GM23338 (cell line): ENCODE measurements around the gene EIF4A2. TPM values are rescaled to one million over a fixed set of nuclear protein-coding genes. Genes with fewer than 3 reads are reported as not detected.
A peak's percentile ranks its signal among the peaks of the same experiment; 100 is the strongest.

Experiments
- ATAC-seq: fragments of 200-7000 bp; cut with Tn5 transposase; 3 replicates; pipeline ENCODE4 v1.9.1; 2020
- DNase-seq: peaks from one replicate; pipeline ENCODE4 v3.0.0-alpha.2; 2015; ENCODE audit warnings: low spot score
- H2AFZ ChIP-seq: fragments of 200-600 bp; sonication (generic); 2 replicates; pipeline ENCODE4 v1.8.0; 2016; ENCODE audit warnings: antibody characterized with exemption, mild to moderate bottlenecking, moderate library complexity
- H3F3A ChIP-seq: fragments of 200-600 bp; sonication (generic); replicated peaks from 2 replicates; pipeline ENCODE4 v1.8.0; 2017; ENCODE audit warnings: antibody characterized with exemption, mixed run types, low read depth
- H3K27ac ChIP-seq: fragments of 200-600 bp; sonication (generic); 2 replicates; pipeline ENCODE4 v1.6.1; 2016; ENCODE audit warnings: low read depth
- H3K27me3 ChIP-seq: fragments of 200-600 bp; sonication (generic); 2 replicates; pipeline ENCODE4 v1.8.0; 2016; ENCODE audit warnings: mild to moderate bottlenecking, mixed run types, moderate library complexity; ENCODE audit not compliant: insufficient read depth
- H3K36me3 ChIP-seq: fragments of 200-600 bp; sonication (generic); 2 replicates; pipeline ENCODE4 v1.8.0; 2016; ENCODE audit warnings: mild to moderate bottlenecking; ENCODE audit not compliant: insufficient read depth
- H3K4me1 ChIP-seq: fragments of 200-600 bp; sonication (generic); 2 replicates; pipeline ENCODE4 v1.8.0; 2016; ENCODE audit warnings: mild to moderate bottlenecking, moderate library complexity; ENCODE audit not compliant: insufficient read depth
- H3K4me2 ChIP-seq: fragments of 200-600 bp; sonication (generic); 2 replicates; pipeline ENCODE4 v1.7.1; 2017; ENCODE audit warnings: mixed run types
- H3K4me3 ChIP-seq: fragments of 200-600 bp; sonication (generic); 2 replicates; pipeline ENCODE4 v1.6.1; 2016; ENCODE audit warnings: mixed run types
- H3K79me2 ChIP-seq: fragments of 200-600 bp; sonication (generic); replicated peaks from 2 replicates; pipeline ENCODE4 v1.8.0; 2017; ENCODE audit warnings: mild to moderate bottlenecking; ENCODE audit not compliant: insufficient read depth
- H3K9me2 ChIP-seq: fragments of 200-600 bp; sonication (generic); 2 replicates; pipeline ENCODE4 v1.8.0; 2017; ENCODE audit not compliant: insufficient read depth
- H4K20me1 ChIP-seq: fragments of 200-600 bp; sonication (generic); replicated peaks from 2 replicates; pipeline ENCODE4 v1.8.0; 2017; ENCODE audit warnings: mild to moderate bottlenecking; ENCODE audit not compliant: insufficient read depth
- H3K27ac Mint-ChIP-seq: 2 replicates; pipeline ENCODE4 v1.8.0; 2020; ENCODE audit warnings: inconsistent platforms, mild to moderate bottlenecking, moderate library complexity, mixed read lengths
- H3K27me3 Mint-ChIP-seq: 3 replicates; pipeline ENCODE4 v1.8.0; 2022; ENCODE audit warnings: low read depth, mild to moderate bottlenecking, moderate library complexity, mixed read lengths, inconsistent platforms; ENCODE audit not compliant: insufficient read depth, poor library complexity
- H3K36me3 Mint-ChIP-seq: 3 replicates; pipeline ENCODE4 v1.8.0; 2021; ENCODE audit warnings: low read depth, mild to moderate bottlenecking, inconsistent platforms, moderate library complexity, mixed read lengths
- H3K4me1 Mint-ChIP-seq: 3 replicates; pipeline ENCODE4 v1.8.0; 2020; ENCODE audit warnings: mild to moderate bottlenecking, inconsistent platforms, mixed read lengths
- H3K4me3 Mint-ChIP-seq: 3 replicates; pipeline ENCODE4 v1.8.0; 2021; ENCODE audit warnings: moderate library complexity, mild to moderate bottlenecking, inconsistent platforms, mixed read lengths
- H3K9me3 Mint-ChIP-seq: 3 replicates; pipeline ENCODE4 v1.8.0; 2020; ENCODE audit warnings: moderate library complexity, mild to moderate bottlenecking, inconsistent platforms, mixed read lengths
- CTCF ChIP-seq, 2 experiments: fragments of 200-600 bp in 1 of 2; sonication (generic) in 1 of 2; conservative IDR thresholded peaks; 2 replicates each; pipeline versions ENCODE4 v1.5.1 to v1.6.1; 2016 to 2017; ENCODE audit warnings: antibody characterized with exemption in 2 of 2, low read depth in 2 of 2, mild to moderate bottlenecking in 2 of 2, moderate library complexity in 1 of 2
- NANOG ChIP-seq: IDR thresholded peaks from 2 replicates; pipeline ENCODE4 v1.6.1; 2016; ENCODE audit warnings: antibody characterized with exemption, borderline replicate concordance
- STAT1 ChIP-seq: IDR thresholded peaks from one replicate; pipeline ENCODE4 v1.6.1; 2016; ENCODE audit warnings: antibody characterized with exemption; ENCODE audit not compliant: unreplicated experiment
- ZNF114 ChIP-seq: fragments of 250-450 bp; sonication (Bioruptor Pico); IDR thresholded peaks from 2 replicates; pipeline ENCODE4 v1.5.0; 2020; ENCODE audit warnings: mild to moderate bottlenecking, moderate library complexity
- ZNF331 ChIP-seq: fragments of 250-450 bp; sonication (Bioruptor Pico); IDR thresholded peaks from 2 replicates; pipeline ENCODE4 v1.5.0; 2020; ENCODE audit warnings: low read depth, mild to moderate bottlenecking, moderate library complexity
- microRNA counts: library from miRNA; unstranded; fragments of <30 nt; microRNA quantifications from one replicate; lab custom pipeline; 2017
- microRNA-seq: library from miRNA; unstranded; fragments of <30 nt; microRNA quantifications from one replicate; pipeline ENCODE4, GENCODE V29; 2017
- polyA plus RNA-seq: library from polyadenylated mRNA; unstranded; fragments of >200 nt; fragmentation: Nextera tagmentation; extraction: Ambion mirVana; gene quantifications from 2 replicates; pipeline ENCODE4 v1.2.1, GENCODE V29; 2016
- small RNA-seq: library from RNA; depleted of rRNA; stranded (forward); fragments of <200 nt; gene quantifications from one replicate; pipeline ENCODE3, GENCODE V24; 2014; ENCODE audit warnings: low replicate concordance
- total RNA-seq: library from RNA; depleted of rRNA; stranded (reverse); fragments of >200 nt; shearing (Covaris generic); gene quantifications from 2 replicates; pipeline ENCODE4 v1.2.3, GENCODE V29; 2014; rRNA removed
- TF ChIP-seq, protein P1 (sequence below): IDR thresholded peaks from one replicate; pipeline ENCODE4 v1.6.1; 2018; ENCODE audit warnings: antibody characterized with exemption; ENCODE audit not compliant: unreplicated experiment

The EIF4A2 gene
- total and polyA plus RNA-seq, 2 experiments from 2014 or later = 386 to 666 TPM

- no peaks in the 10 kb centered on the region; the same call in 1 of the 2 replicates for H3F3A ChIP-seq
- no peaks in the 10 kb centered on the region for H3K36me3 ChIP-seq
- ATAC-seq (no peak), DNase-seq (no peak)
- H3K4me2 ChIP-seq = no peak overlapping the region
- no peaks in the 10 kb centered on the region for H4K20me1 ChIP-seq
- H3K4me1 ChIP-seq = no peaks in the 10 kb centered on the region
- TF ChIP-seq, protein P1, sequence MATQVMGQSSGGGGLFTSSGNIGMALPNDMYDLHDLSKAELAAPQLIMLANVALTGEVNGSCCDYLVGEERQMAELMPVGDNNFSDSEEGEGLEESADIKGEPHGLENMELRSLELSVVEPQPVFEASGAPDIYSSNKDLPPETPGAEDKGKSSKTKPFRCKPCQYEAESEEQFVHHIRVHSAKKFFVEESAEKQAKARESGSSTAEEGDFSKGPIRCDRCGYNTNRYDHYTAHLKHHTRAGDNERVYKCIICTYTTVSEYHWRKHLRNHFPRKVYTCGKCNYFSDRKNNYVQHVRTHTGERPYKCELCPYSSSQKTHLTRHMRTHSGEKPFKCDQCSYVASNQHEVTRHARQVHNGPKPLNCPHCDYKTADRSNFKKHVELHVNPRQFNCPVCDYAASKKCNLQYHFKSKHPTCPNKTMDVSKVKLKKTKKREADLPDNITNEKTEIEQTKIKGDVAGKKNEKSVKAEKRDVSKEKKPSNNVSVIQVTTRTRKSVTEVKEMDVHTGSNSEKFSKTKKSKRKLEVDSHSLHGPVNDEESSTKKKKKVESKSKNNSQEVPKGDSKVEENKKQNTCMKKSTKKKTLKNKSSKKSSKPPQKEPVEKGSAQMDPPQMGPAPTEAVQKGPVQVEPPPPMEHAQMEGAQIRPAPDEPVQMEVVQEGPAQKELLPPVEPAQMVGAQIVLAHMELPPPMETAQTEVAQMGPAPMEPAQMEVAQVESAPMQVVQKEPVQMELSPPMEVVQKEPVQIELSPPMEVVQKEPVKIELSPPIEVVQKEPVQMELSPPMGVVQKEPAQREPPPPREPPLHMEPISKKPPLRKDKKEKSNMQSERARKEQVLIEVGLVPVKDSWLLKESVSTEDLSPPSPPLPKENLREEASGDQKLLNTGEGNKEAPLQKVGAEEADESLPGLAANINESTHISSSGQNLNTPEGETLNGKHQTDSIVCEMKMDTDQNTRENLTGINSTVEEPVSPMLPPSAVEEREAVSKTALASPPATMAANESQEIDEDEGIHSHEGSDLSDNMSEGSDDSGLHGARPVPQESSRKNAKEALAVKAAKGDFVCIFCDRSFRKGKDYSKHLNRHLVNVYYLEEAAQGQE = peak; percentile 22
- TF ChIP-seq ZNF331 (no peak), ZNF114 (CRISPR knock-in tag) (no peak)
- no peaks in the 10 kb centered on the region for H3K36me3 Mint-ChIP-seq
- no peak overlapping the region for H3K4me3 ChIP-seq
- H3K79me2 ChIP-seq = no peaks in the 10 kb centered on the region
- peaks cover 17% of the 10 kb centered on the region for H3K27me3 Mint-ChIP-seq
- H3K27ac ChIP-seq = no peak overlapping the region
- H3K9me2 ChIP-seq = peaks cover 3% of the 10 kb centered on the region; the same call in 1 of the 2 replicates
- H3K27ac Mint-ChIP-seq = no peak overlapping the region
- H3K27me3 ChIP-seq = peaks cover 32% of the 10 kb centered on the region
- H3K4me3 Mint-ChIP-seq = no peak overlapping the region
- no peaks in the 10 kb centered on the region for H3K9me3 Mint-ChIP-seq
- no peak overlapping the region for H2AFZ ChIP-seq
- H3K4me1 Mint-ChIP-seq = peaks cover 3% of the 10 kb centered on the region; the same call in 2 of the 3 replicates
These were observed 48.4 kb downstream of the EIF4A2 start for GRCh38 chr3:186831798-186832197.

GRCh38 chr3:186832276-186832675, 48.9 kb downstream of the EIF4A2 start:
- DNase-seq (no peak), ATAC-seq (no peak)
- H3K4me1 Mint-ChIP-seq = peaks cover 3% of the 10 kb centered on the region; the same call in 2 of the 3 replicates
- Histone ChIP-seq H3K9me2 (peaks cover 3% of the 10 kb centered on the region; the same call in 1 of the 2 replicates), H3K27ac (no peak overlapping the region), H3K79me2 (no peaks in the 10 kb centered on the region), H2AFZ (no peak overlapping the region), H3K4me1 (no peaks in the 10 kb centered on the region), H3K36me3 (no peaks in the 10 kb centered on the region), H3F3A (no peaks in the 10 kb centered on the region; the same call in 1 of the 2 replicates), H3K27me3 (peaks cover 29% of the 10 kb centered on the region), H4K20me1 (no peaks in the 10 kb centered on the region), H3K4me3 (no peak overlapping the region), H3K4me2 (no peak overlapping the region)
- TF ChIP-seq ZNF331 = no peak
- TF ChIP-seq CTCF (conservative IDR thresholded peaks at IDR 0.05; ENCODE audit: low read depth in 2 of 2) = no peak
- TF ChIP-seq STAT1 = no peak
- TF ChIP-seq, protein P1 = no peak
- no peak for TF ChIP-seq NANOG
- H3K4me3 Mint-ChIP-seq = no peak overlapping the region
- H3K36me3 Mint-ChIP-seq = no peaks in the 10 kb centered on the region
- no peak overlapping the region for H3K27ac Mint-ChIP-seq
- H3K9me3 Mint-ChIP-seq = no peaks in the 10 kb centered on the region
- peaks cover 17% of the 10 kb centered on the region for H3K27me3 Mint-ChIP-seq

MicroRNAs within 50 kb of the gene (microRNA counts, 767-probe panel; counts per million panel counts)
- not detected for microRNA hsa-miR-1248 (lab: Ali Mortazavi, UCI)

Small RNA genes lying within 50 kb of the gene (microRNA-seq; reads per million reads assigned to microRNA genes)
- 2.0 reads per million for gene MIR1248

Small RNA genes lying within 50 kb of the gene (small RNA-seq; reads per million reads assigned to genes)
- not detected for gene RF00092
- gene RNU6-1105P = not detected
- gene SNORA4 = not detected
- gene SNORA63 = not detected
- not detected for gene SNORA81
- gene SNORD2 = not detected

Other genes starting within 250 kb of the EIF4A2 start
- gene CRYGS, start 239.2 kb upstream of the EIF4A2 start, total RNA-seq = 0.74 and 2.9 TPM in 2 replicates
- gene CRYGS, start 239.2 kb upstream of the EIF4A2 start, polyA plus RNA-seq = 1.8 and 2.0 TPM in 2 replicates
- 16.7 and 22.6 TPM in 2 replicates for gene TBCCD1, start 216.2 kb upstream of the EIF4A2 start, total RNA-seq
- 5.8 and 7.3 TPM in 2 replicates for gene TBCCD1, start 216.2 kb upstream of the EIF4A2 start, polyA plus RNA-seq
- 72.5 and 72.6 TPM in 2 replicates for gene DNAJB11, start 212.9 kb upstream of the EIF4A2 start, total RNA-seq
- gene DNAJB11, start 212.9 kb upstream of the EIF4A2 start, polyA plus RNA-seq = 66.3 and 85.6 TPM in 2 replicates
- gene AHSG, start 170.5 kb upstream of the EIF4A2 start, total RNA-seq = 0.10 TPM in 1 of 2 replicates, not detected in the other
- 0.18 and 0.21 TPM in 2 replicates for gene AHSG, start 170.5 kb upstream of the EIF4A2 start, polyA plus RNA-seq
- gene FETUB, start 143.2 kb upstream of the EIF4A2 start, total RNA-seq = not detected in 2 replicates
- 0.26 TPM in 1 of 2 replicates, not detected in the other for gene FETUB, start 143.2 kb upstream of the EIF4A2 start, polyA plus RNA-seq
- gene HRG, start 117.6 kb upstream of the EIF4A2 start, total RNA-seq = not detected in 2 replicates
- not detected in 2 replicates for gene HRG, start 117.6 kb upstream of the EIF4A2 start, polyA plus RNA-seq
- gene KNG1, start 66.2 kb upstream of the EIF4A2 start, total RNA-seq = 0.49 TPM in 1 of 2 replicates, not detected in the other
- 0.09 TPM in 1 of 2 replicates, not detected in the other for gene KNG1, start 66.2 kb upstream of the EIF4A2 start, polyA plus RNA-seq
- gene RFC4, start 22.9 kb downstream of the EIF4A2 start, total RNA-seq = 107 and 109 TPM in 2 replicates
- 60.3 and 73.3 TPM in 2 replicates for gene RFC4, start 22.9 kb downstream of the EIF4A2 start, polyA plus RNA-seq
- not detected in 2 replicates for gene ADIPOQ, start 59.1 kb downstream of the EIF4A2 start, total RNA-seq
- not detected in 2 replicates for gene ADIPOQ, start 59.1 kb downstream of the EIF4A2 start, polyA plus RNA-seq
- gene ST6GAL1, start 146.9 kb downstream of the EIF4A2 start, total RNA-seq = 51.6 and 65.1 TPM in 2 replicates
- gene ST6GAL1, start 146.9 kb downstream of the EIF4A2 start, polyA plus RNA-seq = 13.5 and 17.6 TPM in 2 replicates